Right hindlimb (tissue), 1 donor: ENCODE measurements around the gene DDX1.
"Not testable (repeated sequence)": the region's sequence is repeated elsewhere in the genome, so short reads cannot be mapped to it uniquely, and the experiment has no call there.

Experiments used
- DNase-seq: peaks from one replicate; pipeline ENCODE4 v3.0.0-alpha.2; 2018

Gene DDX1

GRCh38 chr2:15596350-15596749 lies 4.7 kb downstream of the DDX1 start:
- DNase-seq = no peak

- DNase-seq = no peak
These were observed 5.3 kb downstream of the DDX1 start for GRCh38 chr2:15596968-15597367.

- no peak for DNase-seq
These were observed 8.3 kb downstream of the DDX1 start for GRCh38 chr2:15599994-15600393.

GRCh38 chr2:15601681-15602080 lies 10.0 kb downstream of the DDX1 start:
- DNase-seq = no peak

GRCh38 chr2:15602393-15602792 lies 10.7 kb downstream of the DDX1 start:
- DNase-seq = no peak

- no peak for DNase-seq
These were observed 11.5 kb downstream of the DDX1 start for GRCh38 chr2:15603044-15603765.

- DNase-seq = no peak
These were observed 12.3 kb downstream of the DDX1 start for GRCh38 chr2:15603948-15604347.

- DNase-seq = no peak
These were observed 14.1 kb downstream of the DDX1 start for GRCh38 chr2:15605721-15606120.

GRCh38 chr2:15606481-15607441 lies 15.1 kb downstream of the DDX1 start:
- DNase-seq = no peak

GRCh38 chr2:15607709-15608391 lies 16.2 kb downstream of the DDX1 start:
- DNase-seq = no peak

GRCh38 chr2:15608392-15608761 lies 16.7 kb downstream of the DDX1 start:
- DNase-seq = no peak

GRCh38 chr2:15609341-15610042 lies 17.8 kb downstream of the DDX1 start:
- no peak for DNase-seq

- no peak for DNase-seq
These were observed 18.8 kb downstream of the DDX1 start for GRCh38 chr2:15610430-15610952.

- not testable (repeated sequence) for DNase-seq
These were observed 20.4 kb downstream of the DDX1 start for GRCh38 chr2:15612101-15612500.

GRCh38 chr2:15613736-15614429 lies 22.2 kb downstream of the DDX1 start:
- no peak for DNase-seq

GRCh38 chr2:15614545-15615300 lies 23.1 kb downstream of the DDX1 start:
- DNase-seq = no peak

- DNase-seq = no peak
These were observed 23.7 kb downstream of the DDX1 start for GRCh38 chr2:15615301-15615920.

GRCh38 chr2:15616429-15616828 lies 24.8 kb downstream of the DDX1 start:
- DNase-seq = no peak

- DNase-seq = no peak
These were observed 25.4 kb downstream of the DDX1 start for GRCh38 chr2:15616850-15617777.
